HG03558 (cell line): ENCODE data around the gene RHO.
"Not testable (repeated sequence)": the region's sequence is repeated elsewhere in the genome, so short reads cannot be mapped to it uniquely, and the experiment has no call there.

Experiments
- ATAC-seq: cut with Tn5 transposase; IDR thresholded peaks from one replicate; pipeline ENCODE4 v1.9.1; 2021; ENCODE audit warnings: moderate number of reproducible peaks; ENCODE audit not compliant: unreplicated experiment; ENCODE audit errors: extremely low read depth

RHO gene

DNA sequence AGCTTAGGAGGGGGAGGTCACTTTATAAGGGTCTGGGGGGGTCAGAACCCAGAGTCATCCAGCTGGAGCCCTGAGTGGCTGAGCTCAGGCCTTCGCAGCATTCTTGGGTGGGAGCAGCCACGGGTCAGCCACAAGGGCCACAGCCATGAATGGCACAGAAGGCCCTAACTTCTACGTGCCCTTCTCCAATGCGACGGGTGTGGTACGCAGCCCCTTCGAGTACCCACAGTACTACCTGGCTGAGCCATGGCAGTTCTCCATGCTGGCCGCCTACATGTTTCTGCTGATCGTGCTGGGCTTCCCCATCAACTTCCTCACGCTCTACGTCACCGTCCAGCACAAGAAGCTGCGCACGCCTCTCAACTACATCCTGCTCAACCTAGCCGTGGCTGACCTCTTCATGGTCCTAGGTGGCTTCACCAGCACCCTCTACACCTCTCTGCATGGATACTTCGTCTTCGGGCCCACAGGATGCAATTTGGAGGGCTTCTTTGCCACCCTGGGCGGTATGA lies at the start of gene RHO:
Gene RHO (plus strand): TSS at position 51 of the 512 bp plus-strand sequence. CDS start 95 bp downstream, at position 146.
- ATAC-seq = no peak

DNA sequence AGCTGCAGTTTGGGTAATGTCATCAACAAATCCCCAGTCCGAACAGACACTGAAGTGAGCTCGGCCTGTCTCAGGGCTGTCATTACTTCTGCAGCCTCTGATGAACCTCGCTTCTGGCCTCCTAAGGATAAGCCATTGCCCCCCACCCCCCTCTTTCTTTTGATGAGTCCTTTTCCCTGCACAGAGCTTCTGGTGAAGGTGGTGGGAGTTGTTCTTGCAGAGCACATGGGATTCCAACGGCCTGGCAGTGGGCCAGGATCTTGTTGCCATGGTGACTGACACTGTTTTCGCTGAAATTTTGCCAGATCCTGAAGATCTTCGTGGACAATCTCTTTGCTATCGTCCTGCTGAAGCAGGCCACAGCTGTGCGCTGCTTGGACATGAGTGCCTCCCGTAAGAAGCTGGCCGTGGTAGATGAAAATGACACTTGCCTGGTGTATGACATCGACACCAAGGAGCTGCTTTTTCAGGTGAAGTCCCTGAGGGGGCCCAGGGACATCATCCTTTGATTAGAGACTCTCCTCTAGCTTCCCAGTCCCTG lies 47.1 kb upstream of the RHO start:
- ATAC-seq = not testable (repeated sequence)

DNA sequence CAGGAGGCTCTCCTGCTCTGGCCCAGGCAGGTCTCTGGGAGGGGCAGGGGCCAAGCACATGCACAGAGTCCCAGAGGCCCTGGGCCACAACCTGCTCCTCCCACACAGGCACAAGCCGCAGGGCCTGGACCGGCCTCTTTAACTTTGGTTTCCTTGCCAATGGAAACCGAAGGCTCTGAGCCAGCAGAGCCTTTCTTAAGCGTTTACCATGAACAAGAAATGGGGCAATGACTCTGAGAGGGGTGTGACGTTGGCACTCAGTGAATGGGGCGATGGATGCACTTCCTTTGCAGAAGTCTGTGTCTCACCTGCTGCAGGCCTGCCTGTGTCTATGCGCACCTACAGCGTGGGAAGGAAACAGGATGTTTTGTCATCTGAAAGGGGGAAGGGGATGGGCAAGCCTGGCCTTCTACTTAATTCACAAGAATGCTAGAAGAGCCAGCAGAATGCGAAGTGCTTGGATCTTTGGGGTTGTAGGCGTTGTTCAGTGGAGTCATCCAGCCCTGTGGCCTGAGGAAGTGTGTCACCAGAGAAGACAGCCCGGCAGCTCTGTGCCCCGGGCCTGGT lies 46.6 kb upstream of the RHO start:
- no peak for ATAC-seq

DNA sequence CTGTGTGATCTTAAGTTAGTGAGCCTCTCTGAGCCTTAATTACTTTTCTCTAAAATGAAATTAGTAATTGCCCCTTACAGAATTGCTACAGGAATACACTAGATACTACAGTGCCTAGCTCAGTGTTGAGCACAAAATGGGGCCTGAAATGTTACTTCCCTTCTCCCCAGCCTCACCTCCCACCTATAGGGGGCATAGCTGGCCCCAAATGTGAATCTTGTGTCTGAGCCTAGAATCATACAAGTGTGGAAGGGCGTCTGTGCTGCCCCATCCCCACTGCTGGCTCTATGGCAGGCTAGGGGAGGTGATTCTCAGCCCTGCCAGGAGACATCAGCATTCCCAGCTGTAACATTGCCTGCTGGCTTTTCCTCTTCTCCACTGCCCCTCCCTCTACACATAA lies 45.7 kb upstream of the RHO start:
- no peak for ATAC-seq

DNA sequence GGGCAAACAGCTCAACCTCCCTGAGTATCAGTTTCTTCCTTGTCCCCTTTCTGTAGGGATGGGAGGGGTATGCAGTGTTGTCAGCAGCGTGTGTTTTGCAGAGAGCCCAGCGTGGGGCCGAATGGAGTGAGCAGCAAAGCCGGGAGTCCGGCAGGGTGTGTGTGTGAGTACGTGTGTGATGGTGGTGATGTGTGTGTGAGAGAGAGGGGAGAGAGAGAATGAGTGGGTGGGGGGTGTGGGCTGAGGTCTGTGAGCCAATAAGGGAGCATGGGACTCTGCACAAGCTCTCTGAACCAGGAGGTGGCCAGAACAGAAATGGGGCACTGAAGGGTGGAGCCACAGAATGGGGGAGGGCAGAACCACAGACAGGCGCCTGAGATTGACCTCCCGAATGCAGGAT lies 44.6 kb upstream of the RHO start:
- no peak for ATAC-seq

DNA sequence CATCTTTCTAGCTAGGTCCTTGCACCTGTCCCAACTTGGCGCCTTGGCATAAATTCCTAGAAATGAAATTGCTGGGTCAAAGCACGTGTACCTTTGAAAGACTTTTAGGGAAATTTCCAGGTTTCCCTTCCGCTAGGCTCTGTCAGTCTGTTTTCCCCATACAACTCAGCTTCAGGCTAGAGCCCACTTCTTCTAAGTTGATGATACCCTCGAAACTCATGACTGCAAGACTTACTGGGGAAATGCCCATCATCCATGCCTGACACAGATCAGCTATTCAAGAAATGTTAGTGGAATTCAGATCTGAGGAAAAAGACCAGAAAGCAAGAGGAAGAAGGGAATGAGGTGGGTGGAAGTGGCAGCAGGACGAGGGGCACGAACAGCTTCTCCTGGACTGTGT lies 43.3 kb upstream of the RHO start:
- not testable (repeated sequence) for ATAC-seq

DNA sequence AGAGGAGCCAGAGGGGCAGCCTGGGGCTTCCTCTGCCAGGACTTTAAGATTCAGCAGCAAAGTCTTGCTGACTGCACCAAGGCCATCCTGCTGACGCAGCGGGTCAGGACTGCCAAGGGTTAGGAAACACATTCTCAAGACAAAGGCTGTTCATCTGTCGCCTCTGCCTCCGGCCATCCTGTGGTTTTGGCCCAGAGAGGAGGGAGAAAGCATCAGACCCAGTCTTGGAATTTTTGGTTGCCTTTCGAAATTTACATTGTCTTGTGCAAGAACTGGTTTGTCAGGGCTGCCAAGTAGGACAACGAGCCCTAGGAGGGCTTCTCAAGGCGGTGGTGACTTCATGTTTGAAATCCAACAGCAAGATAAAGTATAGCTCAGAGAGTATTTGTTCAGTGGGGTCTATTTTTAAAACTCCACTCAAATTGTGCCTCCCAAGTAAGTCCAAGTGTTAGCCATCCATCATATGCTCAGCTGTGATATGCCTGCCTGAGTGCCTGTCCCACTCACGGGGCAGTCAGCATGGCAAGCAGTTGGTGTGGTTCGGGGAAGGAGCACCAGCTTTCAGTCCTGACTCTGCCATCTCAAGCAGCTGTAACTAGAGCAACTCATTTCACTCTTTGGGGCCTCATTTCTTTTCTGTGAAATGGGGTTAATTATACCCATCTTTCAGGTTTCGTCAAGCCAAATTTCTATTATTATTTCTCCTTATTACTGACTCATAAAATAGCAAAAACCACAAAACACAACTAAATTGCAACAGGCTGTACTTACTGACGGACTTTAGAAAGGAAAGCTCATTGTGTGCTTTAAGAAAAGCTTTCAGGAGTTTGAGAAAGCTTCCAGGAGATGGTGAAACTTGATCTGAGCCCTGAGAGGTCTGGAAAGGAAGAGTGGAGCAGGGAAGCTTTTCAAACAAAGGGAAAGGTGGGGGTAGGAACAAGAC lies 42.4 kb upstream of the RHO start:
- ATAC-seq = no peak

DNA sequence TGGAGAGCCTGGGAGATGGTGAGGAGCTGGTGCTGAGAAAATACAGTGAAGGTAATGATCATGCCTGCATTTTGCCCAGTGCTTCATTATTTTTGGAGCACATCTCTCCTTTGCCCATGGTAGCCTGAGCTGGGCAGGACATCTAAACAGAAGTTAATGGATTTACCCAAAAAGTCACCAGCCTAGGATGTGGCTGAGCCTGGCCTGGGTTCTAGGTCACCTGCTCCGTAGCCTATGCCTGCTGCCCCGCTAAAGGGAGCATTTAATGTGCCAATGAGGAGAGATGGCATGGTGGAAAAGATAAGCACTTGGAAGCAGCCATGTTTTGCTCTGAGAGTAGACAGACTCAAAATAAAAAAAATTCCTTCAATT lies 41.8 kb upstream of the RHO start:
- no peak for ATAC-seq

DNA sequence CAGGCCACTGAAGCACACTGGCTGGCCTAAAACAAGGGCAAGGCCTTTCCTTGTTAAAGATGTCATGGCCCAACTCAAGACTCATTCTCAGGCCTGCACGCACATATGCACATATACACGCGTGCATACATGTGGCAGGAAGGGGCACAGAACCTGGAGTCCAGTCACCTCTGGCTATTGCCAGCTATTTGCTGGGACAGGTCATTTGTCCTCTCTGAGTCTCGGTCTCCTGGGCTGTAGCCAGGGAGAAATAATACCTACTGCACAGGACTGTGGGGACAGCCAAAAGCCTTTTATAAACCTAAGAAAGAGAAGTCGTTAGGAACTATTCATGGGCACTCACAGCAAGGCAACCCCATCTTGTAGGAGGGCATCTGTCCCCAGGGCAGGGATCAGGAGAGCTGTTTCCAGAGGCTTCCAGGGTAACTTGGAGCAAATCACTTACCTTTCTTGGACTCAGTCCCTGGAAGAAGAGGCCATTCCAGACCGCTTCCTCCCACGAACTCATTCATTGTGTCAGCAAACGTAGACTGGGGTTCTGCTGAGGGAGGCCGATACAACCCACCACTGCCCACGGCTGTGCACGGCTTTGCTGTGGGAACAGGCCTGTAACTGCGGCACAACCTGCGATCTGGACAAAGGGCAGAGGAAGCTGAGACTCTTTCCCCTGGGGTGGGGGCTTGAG lies 41.1 kb upstream of the RHO start:
- ATAC-seq = no peak

DNA sequence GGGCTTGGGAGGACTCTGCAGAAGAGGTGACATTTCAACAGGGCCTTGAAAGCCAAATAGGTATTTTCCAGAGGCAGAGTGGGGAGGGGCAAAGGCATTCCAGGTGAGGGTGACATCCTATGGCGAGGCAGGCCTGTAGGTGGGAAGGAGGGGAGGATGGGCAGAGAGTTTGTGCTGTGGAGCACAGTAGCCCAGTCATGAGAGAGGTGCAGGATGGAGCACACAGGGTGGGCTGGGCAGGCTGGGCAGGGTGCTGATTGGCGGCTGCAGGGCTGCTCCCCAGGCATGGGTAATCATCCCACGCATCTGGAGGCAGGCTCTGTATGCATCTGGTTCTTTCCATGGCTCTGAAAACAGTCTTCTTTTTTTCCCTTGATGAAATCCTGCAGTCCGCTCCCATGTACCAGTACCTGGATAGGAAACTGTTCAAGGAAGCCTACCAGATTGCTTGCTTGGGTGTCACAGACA lies 40.5 kb upstream of the RHO start:
- not testable (repeated sequence) for ATAC-seq

DNA sequence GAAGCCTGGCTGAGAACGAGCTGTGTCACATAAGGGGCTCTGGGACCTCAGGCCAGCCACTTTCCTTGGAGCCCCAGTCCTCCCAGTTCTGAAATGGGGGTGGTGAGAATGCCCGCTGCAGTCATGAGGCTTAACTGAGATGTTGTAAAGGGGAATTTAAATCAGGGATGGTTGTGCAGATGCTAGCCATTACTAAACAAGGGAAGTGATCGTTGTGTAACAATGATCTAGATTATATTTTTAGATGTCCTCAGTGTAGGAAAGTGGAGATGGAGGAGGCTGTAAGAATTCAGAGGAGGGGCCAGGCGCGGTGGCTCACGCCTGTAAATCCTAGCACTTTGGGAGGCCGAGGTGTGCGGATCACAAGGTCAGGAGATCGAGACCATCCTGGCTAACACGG lies 39.2 kb upstream of the RHO start:
- ATAC-seq = not testable (repeated sequence)

DNA sequence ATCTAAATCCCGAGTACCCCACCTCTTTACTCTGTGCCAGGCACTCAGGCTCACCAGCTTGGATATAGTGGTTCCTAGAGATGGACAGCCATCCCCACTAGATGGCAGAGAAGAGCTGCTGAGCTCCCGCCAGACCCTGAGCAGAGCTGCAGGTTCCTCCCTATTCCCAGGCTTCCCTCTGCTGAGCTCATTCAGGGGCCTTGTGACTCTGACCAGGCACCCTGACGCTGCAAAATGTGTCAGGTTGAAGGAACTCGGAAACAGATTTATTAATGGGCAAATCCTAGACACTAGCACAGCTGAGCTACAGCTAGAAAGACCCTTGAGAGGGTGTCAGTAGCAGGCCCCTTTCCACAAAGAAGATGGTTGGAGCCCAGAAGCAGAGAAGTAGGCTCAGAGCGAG lies 38.2 kb upstream of the RHO start:
- ATAC-seq = no peak

DNA sequence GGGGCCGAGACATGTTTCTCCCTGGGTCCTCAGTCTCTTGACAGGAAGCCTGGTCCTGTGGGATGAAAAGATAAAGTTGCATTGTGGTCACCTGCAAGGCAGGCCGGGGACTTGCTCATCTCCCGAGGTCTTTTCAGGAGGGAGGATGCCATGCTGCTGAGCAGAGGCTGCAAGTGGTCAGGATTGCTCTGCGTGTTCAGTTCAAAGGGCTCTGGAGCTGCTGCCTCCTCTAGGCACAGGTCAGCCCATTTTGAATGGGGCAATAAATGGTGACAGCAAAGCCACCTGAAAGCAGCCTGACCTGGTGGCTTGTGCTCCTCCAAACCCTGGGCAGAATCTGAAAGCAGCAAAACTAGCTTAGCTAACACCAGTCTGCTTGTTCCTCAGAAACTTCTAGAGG lies 37.4 kb upstream of the RHO start:
- not testable (repeated sequence) for ATAC-seq

DNA sequence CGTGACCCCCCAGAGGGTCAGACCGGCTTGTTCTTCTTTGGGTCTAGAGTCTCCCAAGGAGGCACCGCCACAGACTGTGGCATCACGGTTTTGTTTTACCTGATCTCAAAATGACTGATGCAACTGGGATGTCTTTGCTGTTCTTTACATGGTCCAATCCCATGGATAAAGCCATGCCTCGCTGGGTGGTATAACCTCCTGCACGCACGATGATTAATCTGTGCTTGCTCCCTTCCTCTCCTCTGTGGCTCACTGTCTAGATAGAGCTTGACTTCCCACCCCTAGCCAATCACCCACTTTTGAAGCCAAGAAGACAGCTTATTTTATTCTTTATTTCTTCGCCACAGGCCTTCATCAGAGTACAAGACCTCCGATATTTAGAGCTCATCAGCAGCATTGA lies 36.6 kb upstream of the RHO start:
- ATAC-seq = no peak

DNA sequence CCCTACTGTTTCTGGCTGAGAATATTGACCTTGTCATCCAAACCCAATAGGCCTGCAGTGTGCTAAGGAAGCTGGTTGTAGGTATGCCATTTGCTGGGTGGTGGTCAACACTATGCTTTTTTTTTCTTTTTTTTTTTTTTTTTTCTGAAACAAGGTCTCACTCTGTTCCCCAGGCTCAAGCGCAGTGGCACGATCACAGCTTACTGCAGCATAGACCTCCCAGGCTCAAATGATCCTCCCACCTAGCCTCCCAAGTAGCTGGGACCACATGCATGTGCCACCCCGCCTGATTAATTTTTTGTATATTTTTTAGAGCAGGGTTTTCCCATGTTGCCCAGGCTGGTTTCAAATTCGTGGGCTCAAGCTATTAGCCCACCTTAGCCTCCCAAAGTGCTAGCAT lies 35.7 kb upstream of the RHO start:
- no peak for ATAC-seq

DNA sequence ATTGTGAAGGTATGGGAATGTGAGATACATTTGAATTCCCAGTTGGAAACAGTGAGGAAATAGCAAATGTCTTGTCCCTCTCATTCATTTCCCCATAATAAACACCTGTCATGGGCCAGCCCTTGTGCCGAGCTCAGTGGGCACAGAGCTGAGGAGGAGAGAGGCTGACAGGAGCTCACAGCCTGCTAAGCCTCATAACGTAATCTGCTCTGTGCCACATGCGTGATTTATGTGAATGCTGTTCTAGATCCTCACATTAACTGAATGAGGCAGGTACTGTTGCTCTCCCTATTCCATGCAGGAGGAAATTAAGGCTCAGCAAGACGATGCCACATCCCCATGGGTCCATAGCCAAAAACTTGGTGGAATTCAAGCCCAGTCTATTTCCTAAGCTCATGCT lies 35.2 kb upstream of the RHO start:
- ATAC-seq = no peak

DNA sequence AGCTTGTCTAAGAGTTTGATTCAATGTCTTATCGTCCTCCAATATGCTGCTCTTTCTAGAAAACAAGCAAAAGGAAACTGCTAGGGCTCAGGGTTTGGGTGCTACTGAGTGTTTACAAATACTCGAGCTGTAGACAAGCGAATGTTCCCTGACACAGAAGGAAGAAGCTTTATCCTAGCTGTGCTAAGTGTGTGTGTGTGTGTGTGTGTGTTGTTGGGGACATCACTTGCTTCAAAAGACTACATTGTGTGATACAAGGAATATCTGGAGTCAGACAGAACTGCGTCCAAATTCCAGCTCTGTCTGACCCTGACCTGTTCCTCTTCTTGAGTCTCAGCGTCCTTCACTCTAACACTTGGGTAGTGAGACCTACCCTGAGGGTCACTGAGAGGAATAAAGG lies 33.9 kb upstream of the RHO start:
- ATAC-seq = not testable (repeated sequence)

DNA sequence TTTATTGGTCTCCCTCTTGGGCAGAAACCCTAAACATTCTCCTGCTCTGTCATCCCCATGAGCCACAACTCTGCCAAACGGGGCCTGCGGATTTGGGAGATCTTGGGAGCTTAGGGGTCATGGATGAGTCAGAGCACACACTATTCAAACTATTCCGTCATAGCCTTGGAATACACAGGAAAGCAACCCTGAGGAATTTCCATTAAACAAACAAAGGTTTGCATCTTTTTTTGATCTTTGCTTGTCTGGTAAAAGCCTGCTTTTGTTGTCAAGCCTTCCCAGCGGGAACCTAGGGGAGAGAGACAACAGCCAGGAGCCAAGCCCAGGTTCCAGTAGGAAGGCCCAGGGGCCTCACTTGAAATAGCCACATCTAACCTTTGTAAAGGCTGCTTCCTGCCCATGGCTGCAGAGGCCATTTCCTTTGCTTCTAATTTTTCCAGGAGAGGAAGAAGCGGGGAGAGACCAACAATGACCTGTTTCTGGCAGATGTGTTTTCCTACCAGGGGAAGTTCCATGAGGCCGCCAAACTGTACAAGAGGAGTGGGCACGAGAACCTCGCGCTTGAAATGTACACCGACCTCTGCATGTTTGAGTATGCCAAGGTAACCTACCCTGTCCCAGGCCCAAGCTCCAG lies 33.3 kb upstream of the RHO start:
- not testable (repeated sequence) for ATAC-seq

DNA sequence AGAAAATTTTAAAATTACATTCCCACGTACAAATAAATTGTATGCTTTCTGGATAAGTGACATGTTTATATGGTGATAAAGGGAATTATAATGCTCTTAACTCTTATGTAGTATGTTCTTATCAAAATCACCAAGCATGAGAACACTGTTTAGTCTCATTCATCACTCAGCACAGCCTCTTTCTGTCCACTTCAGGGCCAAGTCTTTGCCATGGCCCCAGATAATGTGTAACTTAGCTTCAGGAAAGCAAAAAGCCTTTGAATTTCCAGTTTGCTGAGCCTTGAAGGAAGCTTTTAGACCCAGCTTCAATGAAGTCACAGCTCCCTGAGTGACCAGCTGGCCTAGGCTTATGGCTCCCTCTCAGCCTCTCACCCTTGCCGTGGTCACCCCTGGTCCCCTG lies 30.6 kb upstream of the RHO start:
- ATAC-seq = not testable (repeated sequence)
